HCEC 1CT (cell line): ENCODE measurements around the gene CAMKMT.

Experiments
- DNase-seq: peaks from one replicate; pipeline ENCODE4 v3.0.0-alpha.2; 2017

The CAMKMT gene

DNA sequence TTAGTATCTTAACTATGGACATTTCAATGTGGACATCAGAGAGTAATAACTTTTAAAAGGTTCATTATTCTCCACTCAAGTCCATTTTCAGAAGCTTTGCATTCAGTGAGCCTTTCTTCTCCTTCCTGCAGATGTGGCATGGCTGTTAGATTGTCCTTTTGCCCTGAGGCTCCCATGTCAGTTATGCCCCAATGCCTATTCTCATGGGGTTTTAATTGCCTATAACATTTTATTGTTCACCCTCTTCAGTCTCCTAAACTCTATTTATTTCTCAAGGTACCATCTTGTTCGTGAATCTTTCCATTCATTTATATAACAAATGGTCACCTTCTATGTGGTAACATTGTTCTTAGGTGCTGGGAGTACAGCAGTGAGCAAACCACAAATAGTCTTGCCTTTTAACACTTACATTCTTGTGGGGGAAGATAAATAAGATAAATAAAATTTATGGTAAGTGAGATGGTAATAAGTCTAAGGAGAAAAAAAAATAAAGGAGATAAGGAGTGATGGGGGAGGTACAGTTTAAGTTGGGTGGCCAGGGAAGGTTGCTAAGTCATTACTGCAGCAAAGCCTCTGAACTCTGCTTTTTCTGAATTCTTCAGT, 301.8 kb downstream of the CAMKMT start:
- DNase-seq: no peak

DNA sequence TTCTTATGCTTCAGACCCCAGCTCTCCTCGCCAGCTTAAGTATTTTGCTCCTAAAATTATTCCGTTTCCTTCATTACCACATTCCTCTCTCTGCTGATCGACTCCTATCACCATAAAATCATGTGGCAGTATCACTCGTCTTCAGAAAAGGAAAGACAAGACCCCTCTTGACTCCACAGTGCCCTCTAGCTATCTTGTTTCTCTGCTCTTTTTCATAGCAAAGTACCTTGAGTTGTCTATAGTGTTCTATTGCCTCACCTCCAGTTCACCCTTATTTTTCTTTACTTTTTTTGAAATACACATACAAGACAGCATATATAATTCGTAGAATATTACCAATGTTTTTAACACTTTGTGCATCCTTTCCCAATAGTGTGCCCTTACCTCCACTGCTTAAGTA, 306.6 kb downstream of the CAMKMT start:
- no peak for DNase-seq

DNA sequence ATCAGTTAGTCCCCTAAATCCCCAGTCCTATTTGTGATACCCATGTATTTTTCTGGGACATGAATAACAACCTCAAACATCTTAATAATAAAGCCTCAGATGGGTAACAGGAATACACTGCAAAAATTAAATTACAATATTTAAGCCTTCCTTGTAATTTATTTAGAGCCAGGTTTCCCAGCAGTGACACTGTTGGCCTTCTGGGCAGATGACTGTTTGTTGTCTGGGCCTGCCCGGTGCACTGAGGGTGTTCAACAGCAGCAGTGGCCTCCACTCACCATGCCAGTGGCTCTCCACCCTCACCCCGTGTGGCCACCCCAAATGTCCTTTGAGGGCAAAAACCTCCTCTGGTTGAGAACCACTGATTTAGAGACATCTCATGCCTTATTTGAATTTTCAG, 309.5 kb downstream of the CAMKMT start:
- no peak for DNase-seq

DNA sequence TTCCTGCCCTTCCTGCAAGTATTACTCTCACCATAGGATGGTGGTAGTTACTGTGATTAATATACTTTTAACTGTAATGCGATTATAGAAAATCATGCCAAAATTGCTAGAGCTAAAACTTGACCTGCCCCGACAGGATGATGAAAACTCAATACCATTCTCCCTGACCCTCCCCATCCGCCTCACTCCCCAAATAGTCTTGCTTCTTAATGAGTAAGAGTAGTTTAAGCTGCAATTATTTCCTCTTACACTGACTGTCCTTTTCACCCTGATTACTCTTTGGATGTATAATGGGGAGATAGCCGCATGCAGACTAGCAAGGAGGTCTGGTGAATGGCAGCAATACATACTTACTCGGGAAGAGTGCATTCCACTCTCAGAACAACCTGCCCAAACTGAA, 310.2 kb downstream of the CAMKMT start:
- no peak for DNase-seq

DNA sequence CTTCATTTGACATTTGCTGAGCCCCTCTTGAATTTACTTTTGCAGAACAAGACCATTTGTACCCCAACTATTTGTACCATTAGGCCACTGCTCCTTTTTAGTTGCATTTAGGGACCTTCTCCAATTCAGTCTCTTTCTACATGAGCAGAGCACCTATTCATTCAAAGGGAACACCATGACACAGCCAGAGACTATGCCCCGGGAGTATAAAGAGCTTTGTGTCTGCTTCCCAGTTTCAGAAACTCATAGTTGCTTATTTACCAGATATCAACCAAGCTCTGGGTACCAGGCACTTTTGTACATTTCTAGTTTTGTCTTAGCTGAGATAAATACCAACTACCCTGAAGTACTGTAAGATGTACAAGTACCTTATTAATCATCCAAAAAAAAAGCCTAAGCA, 310.7 kb downstream of the CAMKMT start:
- no peak for DNase-seq

DNA sequence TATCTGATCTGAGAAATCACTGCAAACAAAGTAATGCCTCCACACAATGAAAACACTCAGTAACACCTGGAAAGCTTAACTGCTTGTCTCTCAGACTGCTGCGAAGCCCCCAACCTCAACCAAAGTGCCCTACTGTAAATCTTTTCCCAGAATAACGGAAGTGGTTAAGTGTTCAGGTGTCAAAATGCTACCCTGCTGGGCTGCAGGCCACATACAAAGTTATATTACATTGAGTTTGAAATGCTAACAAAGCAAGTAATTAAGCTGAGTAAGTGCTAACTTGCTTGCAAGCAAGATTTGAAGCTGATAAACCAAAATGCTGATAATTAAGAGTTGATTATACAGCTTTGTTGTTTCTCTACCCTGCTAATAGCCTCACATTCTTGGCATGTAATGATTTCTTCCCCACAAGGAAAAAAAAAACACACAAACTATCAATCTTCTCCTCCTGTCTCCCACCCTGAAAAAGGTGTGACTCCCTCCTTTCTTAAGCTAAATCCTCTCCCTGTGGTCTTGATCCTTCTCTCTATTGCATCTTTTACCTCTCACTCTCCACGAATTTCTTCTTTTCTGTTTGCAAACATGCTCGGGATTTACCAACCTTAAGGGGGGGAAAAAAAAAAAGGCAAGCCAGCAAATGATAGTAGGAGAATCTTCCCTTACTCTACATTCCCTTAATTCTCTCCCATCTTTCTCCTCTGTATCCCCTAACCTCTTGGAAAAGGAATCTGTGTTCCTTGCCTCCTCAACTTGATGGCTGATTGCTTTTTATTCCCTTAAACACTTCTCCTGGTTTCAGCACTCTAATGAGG, 312.9 kb downstream of the CAMKMT start:
- no peak for DNase-seq

DNA sequence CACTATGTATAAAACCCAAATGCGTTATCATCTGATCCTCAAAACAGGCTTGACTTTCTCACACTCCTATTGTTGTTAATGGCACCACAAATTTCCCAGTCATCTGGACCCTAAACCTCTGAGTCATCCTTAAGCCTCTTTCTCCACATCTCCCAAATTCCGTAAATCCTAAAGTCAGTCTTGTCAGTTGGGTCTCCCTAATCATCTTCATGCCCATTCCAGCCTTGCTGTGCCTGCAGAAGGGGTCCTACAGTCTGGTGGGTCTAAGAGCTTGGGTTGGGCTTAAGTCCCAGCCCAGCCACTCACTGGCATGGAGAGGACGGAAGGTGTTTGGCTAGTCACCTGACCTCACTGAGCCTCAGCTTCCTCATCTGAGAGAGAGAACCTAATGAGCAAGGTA, 314.6 kb downstream of the CAMKMT start:
- no peak for DNase-seq

DNA sequence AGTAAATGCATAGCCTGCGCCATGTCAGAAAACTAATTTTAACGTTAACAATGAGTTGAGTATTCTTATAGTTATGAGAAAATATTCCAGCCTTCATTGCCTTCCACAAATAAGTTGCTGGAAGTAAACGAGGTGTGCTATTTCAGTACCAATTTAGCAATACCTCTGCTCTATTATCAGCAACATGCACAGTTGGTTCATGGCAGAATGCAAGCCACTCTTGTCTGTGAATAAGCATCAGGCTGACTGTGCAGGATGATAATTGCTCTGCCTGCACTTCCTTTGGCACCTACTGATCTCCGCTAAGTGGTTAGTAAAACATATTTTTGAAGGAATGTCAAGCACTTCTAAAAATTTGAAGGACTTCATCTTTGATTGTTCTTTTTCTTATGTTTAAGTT, 317.8 kb downstream of the CAMKMT start:
- DNase-seq: no peak

DNA sequence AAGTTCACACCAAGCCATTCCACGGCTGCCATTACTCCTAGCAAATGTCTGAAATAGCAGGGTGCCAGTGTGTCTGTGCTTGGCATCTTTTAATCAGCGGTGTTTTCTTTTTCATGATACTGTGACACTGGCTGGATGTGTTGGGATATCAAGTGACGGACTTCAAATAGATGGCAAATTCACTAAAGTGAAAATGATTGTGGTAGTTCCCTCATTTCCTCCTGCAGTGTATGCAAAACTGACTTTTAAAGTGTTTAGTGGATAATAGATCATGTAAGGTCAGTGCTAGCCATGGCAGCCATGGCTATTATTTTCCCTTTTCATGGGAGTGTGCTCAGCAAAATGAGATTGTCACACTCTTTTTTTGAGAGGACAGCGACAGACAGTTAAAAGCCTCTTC, 318.2 kb downstream of the CAMKMT start:
- DNase-seq: no peak

DNA sequence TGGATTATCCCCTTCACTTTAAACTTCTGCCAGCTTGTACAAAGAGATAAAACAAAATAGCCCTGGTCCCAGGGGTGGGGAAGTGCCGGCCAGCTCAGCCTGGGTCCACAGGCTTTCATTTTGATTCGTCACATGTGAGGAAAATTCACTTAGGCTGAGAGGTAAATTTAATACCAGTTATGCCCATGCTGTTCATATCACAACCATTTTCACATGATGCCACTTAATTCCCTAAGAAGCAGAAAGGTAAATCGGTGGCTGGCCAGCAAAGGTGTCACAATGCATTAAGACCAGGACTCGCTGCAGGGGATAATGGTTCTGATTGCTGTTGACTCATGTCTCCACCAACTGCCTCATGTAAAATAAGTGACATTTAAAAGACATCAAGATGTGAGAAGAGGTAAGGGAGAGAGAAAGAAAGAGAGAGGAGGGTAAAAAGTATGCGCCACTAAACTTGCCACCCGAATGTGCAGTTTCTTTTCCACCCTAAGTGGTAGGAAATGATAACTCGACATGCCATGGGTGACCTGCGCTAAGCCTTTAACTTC, 318.8 kb downstream of the CAMKMT start:
- DNase-seq: no peak

DNA sequence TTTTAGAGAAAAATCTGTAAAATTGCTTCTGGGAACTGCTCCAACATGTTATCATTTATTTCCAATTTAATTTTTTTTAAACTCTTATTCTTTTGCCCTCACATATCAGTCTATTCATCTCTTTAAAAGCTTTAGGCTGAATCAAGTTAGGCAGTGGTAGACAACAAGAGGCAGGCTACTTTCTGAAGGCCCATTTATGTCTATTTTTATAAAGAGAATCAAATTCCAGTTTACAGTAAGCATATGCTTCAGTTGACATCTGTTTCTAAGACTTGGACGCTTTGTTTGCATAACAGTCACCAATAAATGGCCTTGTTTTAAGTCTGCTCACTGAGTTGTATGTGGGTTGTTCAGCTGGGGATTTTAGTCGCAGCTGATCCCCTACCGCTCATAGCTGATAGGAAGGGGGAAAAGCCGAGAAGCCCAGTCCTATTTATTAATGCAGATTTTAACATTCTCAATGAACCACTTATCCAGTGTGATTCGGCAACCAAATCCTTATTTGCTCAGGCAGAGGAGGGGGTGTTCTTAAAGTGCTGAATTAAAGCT, 319.3 kb downstream of the CAMKMT start:
- DNase-seq: no peak

DNA sequence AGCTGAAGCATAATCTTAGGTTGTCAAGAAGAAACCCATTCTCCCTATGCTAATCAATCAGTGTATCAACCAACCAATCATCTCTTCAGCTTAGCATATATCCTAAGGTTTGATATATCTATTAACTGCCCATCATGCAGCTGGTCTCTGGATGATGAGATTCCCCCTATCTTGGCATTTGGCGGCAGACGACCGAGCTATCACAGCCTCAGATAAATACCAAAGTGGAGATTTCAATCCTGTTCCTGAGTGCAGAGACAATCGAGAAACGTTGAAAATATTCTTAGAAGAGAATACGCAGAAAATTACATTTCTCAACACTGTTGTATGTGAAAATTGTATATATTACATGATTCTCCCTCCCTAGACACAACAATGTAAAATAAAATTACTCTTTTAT, 320.7 kb downstream of the CAMKMT start:
- no peak for DNase-seq

DNA sequence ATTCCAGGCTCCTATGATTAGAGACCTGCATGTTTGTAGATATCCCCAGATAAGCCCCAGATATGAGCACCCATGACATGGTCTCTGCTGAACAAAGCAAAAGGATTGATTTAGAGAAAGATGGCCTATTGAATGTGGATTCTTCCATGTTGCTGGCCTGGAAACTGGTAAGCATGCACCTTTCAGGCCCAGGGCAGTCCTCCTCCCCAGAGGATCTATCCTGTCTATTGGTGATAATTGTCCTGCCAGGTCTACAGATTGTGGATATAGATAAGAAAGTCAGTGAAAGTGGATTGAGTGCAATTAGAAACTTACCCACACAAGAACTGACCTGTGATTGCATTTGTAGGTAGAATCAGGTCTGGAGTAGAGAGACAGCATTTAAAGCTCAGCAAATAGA, 322.8 kb downstream of the CAMKMT start:
- DNase-seq: no peak

DNA sequence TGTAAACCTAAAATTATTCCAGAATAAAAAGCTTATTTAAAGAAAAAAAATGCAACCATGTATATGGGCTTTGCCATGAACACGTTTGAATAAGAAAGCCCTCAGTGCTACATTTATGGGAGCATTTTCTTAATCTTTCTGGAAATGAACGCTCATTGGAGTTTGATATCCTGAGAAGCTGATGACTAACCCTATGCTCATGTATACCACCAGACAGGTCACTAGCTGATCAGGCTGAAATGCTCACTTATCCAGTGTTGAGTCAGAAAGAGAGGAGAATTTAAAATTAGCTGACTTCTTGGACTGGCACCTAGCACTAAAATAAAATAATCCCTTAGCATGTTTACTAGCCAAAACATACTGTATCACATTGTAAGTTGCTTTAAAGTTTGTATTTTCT, 324.8 kb downstream of the CAMKMT start:
- peak; percentile 82 for DNase-seq

DNA sequence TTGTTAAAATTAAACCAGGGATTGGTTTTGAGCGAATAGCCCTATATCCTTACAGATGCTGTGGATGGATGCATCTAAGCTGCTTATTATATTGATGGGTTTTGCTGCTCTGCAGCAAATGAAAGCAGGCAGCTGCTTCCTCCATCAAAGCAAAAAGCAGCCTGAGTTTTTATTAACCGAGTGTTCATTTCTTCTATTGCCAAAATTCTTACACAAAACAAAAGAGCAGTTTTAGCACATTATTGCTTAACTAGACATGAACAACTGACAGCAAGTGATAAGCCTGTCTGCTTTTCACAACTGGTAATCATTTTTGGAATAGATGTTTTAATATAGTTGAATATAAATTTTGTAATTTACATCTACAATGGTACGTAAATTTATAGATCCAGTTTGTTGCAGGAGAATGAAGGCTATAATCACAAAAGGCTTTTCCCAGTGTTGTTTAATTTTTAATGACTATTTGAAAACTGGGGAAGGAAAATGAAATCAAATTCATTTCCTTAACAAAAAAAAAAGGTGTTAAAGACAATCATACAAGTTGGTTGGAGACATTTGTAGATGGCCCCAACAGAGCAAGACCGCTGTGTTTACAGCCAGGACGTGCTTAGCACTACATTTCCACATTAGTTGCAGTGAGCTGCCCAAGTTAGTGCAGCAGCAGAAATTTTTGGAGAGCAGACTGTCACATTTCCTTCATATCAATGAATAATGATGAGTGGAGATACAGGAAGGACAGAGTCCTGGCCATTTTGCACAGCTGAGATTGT, 326.1 kb downstream of the CAMKMT start:
- DNase-seq: no peak

DNA sequence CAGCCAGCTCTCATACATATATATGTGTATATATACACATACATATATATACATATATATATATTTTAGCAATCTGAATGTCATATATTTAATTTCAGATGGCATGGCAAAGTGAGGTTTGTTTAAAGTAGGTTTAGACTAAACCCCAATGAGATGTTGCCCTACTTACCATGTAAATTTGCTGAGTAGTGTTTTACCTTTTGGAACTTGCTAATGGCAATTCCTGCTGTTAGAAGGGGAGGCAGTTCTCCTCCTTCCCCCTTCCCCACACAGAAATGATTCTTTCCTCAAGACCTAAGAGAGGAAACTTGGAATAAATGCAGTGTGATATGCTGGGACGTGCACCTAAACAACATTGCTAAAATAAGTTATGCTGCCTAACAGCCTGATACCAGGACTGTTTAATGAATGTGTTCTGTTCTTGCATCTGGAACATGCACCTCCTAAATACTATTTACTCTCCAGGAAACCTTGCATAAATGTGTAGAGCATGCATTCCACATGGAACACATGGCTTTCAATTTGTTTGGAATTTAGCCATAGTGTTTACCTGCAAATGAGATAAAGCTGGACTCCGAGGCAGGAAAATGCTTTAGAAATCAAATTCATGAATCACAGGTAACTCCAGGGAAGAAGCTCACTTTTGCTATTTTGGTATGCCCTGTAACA, 326.8 kb downstream of the CAMKMT start:
- no peak for DNase-seq

DNA sequence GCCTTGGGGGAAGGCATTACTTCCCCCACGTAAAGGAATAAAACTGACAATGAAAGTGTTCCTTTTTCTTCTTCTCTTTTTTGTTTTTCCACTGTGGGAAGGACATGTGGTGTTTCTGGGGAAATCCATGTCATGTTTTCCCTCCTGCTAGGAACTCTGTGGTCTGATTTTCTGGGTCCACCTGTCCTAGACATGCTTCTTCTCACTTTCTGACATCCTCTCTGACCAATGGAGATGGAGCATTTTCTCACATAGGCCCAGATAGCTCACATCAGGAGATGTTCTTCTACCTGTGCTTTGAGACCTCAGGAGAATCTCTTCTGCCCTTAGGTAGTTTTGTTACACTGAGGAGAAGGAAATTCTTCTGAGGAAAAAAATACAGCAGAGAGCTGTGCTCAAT, 327.8 kb downstream of the CAMKMT start:
- DNase-seq: no peak

DNA sequence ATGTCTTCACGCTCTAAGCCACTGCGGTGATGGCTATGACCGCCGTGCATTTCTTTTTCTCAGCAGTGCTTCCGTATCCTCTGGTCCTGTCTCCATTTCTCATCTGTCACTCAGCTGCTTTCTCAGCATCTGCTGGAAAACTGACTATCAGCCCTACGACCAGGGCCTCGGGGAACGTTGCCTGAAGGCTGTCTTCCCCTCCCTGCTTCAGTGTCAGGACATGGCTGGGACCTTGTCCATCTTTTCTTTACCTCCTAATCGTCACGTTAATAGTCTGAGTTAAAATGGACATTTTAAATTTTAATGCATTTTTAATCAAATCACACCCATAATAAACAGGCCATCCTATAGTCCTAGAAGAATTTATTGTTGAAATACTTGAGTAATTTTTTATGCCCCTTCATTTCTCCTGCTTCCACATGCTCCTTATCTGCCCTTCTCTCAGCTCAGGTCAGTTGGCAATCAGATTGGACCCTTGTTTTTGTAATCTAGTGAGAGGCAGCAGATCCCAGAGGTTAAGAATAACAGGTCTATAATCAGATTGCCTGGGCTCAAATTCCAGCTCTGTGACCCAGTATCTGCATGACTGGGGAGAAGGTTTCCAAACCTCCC, 329.5 kb downstream of the CAMKMT start:
- no peak for DNase-seq

DNA sequence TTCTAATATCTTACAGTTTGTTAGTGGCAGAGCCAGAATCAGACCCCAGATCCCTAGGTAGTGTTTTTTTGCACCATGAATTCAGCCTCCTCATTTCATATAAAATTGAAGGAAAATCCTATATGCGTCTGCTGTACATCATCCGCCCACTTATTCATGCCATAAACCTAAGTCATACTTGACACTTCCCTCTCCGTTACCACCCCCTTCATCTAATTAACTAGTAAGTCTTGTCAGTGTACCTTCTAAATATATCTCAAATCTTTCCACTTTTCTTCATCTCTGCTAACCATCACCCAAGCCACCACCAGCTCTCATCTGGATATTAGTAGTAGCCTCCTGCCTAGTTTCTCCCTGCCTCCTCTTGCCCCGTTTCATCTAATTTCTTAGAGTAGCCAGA, 331.1 kb downstream of the CAMKMT start:
- no peak for DNase-seq

DNA sequence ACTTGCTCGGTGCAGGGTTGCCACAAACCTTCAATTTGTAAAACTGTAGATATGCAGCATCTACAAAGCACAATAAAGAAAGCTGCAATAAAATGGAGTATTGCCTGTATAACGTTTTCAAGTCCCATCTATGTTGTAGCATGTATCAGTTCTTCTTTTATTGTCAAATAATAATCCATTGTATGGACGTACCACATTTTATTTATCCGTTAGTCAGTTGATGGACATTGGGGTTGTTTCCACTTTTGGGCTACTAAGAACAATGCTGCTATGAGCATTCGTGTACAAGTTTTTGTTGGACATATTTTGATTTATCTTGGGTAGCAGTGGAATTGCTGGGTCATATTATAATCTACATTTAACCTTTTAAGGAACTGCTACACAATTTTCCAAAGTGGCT, 339.1 kb downstream of the CAMKMT start:
- no peak for DNase-seq

DNA sequence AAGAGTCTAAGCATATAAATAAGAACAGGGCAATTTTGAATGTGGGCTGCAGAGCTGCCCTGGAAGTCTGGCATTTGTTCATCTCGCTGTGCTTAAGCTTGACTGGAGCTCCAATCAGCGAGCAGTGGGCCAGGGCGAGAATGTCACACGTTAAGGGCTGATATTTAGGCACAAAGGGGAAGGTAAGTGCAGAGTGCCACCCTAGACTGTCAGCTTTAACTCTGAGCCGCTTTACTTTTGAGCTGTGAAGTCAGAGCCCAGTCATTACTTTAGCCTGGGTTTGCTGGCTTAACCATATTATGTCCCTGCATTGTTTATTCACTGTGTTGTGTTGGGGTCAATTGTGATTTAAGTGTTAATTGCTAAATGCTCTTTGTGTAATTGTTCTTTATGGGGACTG, 343.6 kb downstream of the CAMKMT start:
- DNase-seq: no peak

DNA sequence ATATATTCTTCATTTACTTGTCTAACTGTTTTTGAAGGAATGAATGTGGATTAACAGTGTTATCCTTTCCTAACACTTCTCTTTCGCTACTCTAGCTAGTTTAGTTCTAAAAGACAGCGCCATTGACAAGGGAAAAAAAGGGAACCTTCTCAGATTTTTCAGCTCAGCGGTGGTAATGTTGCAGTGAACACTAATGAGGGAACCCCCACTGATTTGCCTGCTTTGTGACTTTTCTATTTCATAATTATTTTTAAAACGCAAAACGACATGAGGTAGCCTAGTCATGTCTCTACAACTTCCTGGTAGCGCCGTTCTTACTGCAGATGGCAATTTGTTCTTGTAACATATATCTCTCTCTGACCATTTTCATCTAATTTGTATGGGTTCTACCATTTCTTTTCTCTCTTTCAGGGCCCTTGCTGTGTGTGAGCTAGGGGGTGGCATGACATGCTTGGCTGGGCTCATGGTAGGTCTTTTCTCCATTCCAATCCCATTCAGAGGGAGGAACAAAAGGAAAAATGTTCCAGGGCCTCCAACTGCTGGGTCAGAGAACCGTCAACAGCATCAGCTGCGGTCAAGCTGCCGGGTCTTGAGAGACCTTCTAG, 344.2 kb downstream of the CAMKMT start:
- no peak for DNase-seq
